ENCODE measurements around the gene SPSB3. TPM values are rescaled to one million over a fixed set of nuclear protein-coding genes. Genes with fewer than 3 reads are reported as not detected.
A peak's percentile ranks its signal among the peaks of the same experiment; 100 is the strongest.

SPSB3 gene
- total and polyA plus RNA-seq, 2 of the 13 experiments (the other 11 are each of a cell fraction or from before 2014, with no cell fraction given): 13.2 to 21.9 TPM

DNA sequence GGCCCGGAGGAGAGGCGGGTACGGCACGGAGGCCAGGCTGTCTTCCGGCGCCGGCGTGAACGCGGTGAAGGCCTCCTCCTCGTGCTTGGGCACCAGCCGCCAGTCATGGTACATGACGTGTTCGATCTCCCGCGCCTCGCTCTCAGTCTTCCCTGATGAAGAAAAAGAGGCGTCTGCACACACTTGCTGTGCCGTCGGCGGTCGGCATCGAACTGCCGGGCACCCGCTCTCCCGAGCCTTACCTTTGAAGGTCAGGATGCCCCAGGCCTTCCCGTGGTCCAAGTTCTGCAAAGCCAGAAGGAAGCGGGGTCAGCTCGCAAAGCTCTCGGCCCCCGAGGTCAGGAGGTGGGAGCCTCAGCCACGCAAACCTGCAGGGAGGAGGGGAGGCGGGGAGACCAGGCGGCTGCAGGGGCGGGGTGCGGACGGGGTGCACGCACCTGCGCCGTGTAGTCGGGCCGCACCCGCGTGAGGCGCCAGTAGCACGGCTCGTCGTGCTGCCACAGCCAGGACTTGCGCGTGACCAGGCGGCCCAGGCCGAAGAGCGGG, 9.9 kb downstream of the SPSB3 start, which contains the start of gene EME2 (continued):
- TF ChIP-seq, protein P1, sequence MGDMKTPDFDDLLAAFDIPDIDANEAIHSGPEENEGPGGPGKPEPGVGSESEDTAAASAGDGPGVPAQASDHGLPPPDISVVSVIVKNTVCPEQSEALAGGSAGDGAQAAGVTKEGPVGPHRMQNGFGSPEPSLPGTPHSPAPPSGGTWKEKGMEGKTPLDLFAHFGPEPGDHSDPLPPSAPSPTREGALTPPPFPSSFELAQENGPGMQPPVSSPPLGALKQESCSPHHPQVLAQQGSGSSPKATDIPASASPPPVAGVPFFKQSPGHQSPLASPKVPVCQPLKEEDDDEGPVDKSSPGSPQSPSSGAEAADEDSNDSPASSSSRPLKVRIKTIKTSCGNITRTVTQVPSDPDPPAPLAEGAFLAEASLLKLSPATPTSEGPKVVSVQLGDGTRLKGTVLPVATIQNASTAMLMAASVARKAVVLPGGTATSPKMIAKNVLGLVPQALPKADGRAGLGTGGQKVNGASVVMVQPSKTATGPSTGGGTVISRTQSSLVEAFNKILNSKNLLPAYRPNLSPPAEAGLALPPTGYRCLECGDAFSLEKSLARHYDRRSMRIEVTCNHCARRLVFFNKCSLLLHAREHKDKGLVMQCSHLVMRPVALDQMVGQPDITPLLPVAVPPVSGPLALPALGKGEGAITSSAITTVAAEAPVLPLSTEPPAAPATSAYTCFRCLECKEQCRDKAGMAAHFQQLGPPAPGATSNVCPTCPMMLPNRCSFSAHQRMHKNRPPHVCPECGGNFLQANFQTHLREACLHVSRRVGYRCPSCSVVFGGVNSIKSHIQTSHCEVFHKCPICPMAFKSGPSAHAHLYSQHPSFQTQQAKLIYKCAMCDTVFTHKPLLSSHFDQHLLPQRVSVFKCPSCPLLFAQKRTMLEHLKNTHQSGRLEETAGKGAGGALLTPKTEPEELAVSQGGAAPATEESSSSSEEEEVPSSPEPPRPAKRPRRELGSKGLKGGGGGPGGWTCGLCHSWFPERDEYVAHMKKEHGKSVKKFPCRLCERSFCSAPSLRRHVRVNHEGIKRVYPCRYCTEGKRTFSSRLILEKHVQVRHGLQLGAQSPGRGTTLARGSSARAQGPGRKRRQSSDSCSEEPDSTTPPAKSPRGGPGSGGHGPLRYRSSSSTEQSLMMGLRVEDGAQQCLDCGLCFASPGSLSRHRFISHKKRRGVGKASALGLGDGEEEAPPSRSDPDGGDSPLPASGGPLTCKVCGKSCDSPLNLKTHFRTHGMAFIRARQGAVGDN (CRISPR knock-in tag; IDR thresholded peaks at IDR 0.05): no peak
- TF ChIP-seq ZNF607 (CRISPR knock-in tag; IDR thresholded peaks at IDR 0.05; ENCODE audit: borderline replicate concordance): peak; percentile 14; the same call in 1 of the 2 replicates
- no peak for TF ChIP-seq KLF12 (CRISPR knock-in tag; IDR thresholded peaks at IDR 0.05; ENCODE audit: borderline replicate concordance)
- TF ChIP-seq EEA1 (CRISPR knock-in tag; IDR thresholded peaks at IDR 0.05; ENCODE audit: borderline replicate concordance): peak; percentile 52; the same call in 1 of the 2 replicates
- no peak for TF ChIP-seq BRD4 (CRISPR knock-in tag; IDR thresholded peaks at IDR 0.05)
- TF ChIP-seq ESRRA (CRISPR knock-in tag; IDR thresholded peaks at IDR 0.05; ENCODE audit: low read depth): no peak
- TF ChIP-seq, protein P2, sequence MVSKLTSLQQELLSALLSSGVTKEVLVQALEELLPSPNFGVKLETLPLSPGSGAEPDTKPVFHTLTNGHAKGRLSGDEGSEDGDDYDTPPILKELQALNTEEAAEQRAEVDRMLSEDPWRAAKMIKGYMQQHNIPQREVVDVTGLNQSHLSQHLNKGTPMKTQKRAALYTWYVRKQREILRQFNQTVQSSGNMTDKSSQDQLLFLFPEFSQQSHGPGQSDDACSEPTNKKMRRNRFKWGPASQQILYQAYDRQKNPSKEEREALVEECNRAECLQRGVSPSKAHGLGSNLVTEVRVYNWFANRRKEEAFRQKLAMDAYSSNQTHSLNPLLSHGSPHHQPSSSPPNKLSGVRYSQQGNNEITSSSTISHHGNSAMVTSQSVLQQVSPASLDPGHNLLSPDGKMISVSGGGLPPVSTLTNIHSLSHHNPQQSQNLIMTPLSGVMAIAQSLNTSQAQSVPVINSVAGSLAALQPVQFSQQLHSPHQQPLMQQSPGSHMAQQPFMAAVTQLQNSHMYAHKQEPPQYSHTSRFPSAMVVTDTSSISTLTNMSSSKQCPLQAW (CRISPR knock-in tag; IDR thresholded peaks at IDR 0.05): 0 out of 2 replicates have a peak, but pooled peaks have one; percentile 24
- no peak for TF ChIP-seq ERF (CRISPR knock-in tag; IDR thresholded peaks at IDR 0.05)
- TF ChIP-seq ZNF619 (CRISPR knock-in tag; IDR thresholded peaks at IDR 0.05): no peak; the same call in 1 of the 2 replicates
- TF ChIP-seq ZNF605 (CRISPR knock-in tag; IDR thresholded peaks at IDR 0.05): 0 out of 2 replicates have a peak, but pooled peaks have one; percentile 10
- TF ChIP-seq RFX5 (IDR thresholded peaks at IDR 0.05; ENCODE audit: low read depth, low read length): no peak
- no peak for TF ChIP-seq JARID2 (CRISPR knock-in tag; IDR thresholded peaks at IDR 0.05; ENCODE audit: insufficient replicate concordance)
- no peak for TF ChIP-seq MTF1 (CRISPR knock-in tag; IDR thresholded peaks at IDR 0.05)
- no peak for TF ChIP-seq GATAD1 (CRISPR knock-in tag; IDR thresholded peaks at IDR 0.05)
- TF ChIP-seq, protein P3, sequence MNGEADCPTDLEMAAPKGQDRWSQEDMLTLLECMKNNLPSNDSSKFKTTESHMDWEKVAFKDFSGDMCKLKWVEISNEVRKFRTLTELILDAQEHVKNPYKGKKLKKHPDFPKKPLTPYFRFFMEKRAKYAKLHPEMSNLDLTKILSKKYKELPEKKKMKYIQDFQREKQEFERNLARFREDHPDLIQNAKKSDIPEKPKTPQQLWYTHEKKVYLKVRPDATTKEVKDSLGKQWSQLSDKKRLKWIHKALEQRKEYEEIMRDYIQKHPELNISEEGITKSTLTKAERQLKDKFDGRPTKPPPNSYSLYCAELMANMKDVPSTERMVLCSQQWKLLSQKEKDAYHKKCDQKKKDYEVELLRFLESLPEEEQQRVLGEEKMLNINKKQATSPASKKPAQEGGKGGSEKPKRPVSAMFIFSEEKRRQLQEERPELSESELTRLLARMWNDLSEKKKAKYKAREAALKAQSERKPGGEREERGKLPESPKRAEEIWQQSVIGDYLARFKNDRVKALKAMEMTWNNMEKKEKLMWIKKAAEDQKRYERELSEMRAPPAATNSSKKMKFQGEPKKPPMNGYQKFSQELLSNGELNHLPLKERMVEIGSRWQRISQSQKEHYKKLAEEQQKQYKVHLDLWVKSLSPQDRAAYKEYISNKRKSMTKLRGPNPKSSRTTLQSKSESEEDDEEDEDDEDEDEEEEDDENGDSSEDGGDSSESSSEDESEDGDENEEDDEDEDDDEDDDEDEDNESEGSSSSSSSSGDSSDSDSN (CRISPR knock-in tag; IDR thresholded peaks at IDR 0.05): no peak
- no peak for TF ChIP-seq SP140L (CRISPR knock-in tag; IDR thresholded peaks at IDR 0.05; ENCODE audit: borderline replicate concordance)
- no peak for TF ChIP-seq ZNF329 (CRISPR knock-in tag; IDR thresholded peaks at IDR 0.05; ENCODE audit: low read depth)
- TF ChIP-seq AKAP8 (CRISPR knock-in tag; IDR thresholded peaks at IDR 0.05): no peak
- no peak for TF ChIP-seq MYNN (CRISPR knock-in tag; IDR thresholded peaks at IDR 0.05; ENCODE audit: low read depth)
- TF ChIP-seq NFKBIZ (CRISPR knock-in tag; IDR thresholded peaks at IDR 0.05): no peak
- TF ChIP-seq ZNF550 (CRISPR knock-in tag; IDR thresholded peaks at IDR 0.05; ENCODE audit: borderline replicate concordance): 0 out of 2 replicates have a peak, but pooled peaks have one; percentile 24
- TF ChIP-seq SNAPC2 (CRISPR knock-in tag; IDR thresholded peaks at IDR 0.05): no peak
- TF ChIP-seq ZNF446 (CRISPR knock-in tag; IDR thresholded peaks at IDR 0.05): no peak
- no peak for TF ChIP-seq MAFF (IDR thresholded peaks at IDR 0.05; ENCODE audit: low read depth, low read length)
- no peak for TF ChIP-seq MED13 (CRISPR knock-in tag; IDR thresholded peaks at IDR 0.05)

All from HepG2 (cell line).